ENCODE measurements around the gene RIT2. TPM values are rescaled to one million over a fixed set of nuclear protein-coding genes. Genes with fewer than 3 reads are reported as not detected.

Gene RIT2
- total RNA-seq, 1 donor from 2014 or later: not detected

DNA sequence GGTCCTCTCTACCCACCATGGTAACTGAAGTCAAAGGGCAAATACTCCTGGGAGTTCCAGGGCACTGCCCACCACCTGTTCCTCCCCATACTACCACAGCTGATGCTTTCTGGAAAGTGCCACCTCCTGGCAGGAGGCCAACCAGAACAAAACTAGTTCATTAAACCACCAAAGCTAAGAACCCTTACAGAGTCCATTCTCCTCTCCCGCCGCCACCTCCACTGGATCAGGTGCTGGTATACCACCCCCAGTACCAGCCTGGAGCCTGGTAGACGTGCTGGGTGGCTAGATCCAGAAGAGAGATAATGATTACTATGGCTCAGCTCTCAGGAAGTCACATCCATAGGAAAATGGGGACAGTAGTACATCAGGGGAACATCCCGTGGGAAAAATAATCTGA is 300.9 kb downstream of the RIT2 start:
- Histone ChIP-seq H4K20me1 (ENCODE audit: low read depth) (no peaks in the 10 kb centered on the region), H3K9me3 (ENCODE audit: low read depth) (no peaks in the 10 kb centered on the region), H3K9ac (no peak overlapping the region), H3K36me3 (no peaks in the 10 kb centered on the region), H3F3A (ENCODE audit: low read depth) (no peaks in the 10 kb centered on the region), H3K27me3 (no peaks in the 10 kb centered on the region), H2AFZ (replicated peaks) (no peak overlapping the region), H3K4me3 (no peak overlapping the region), H3K4me1 (peaks cover 12% of the 10 kb centered on the region), H3K27ac (no peak overlapping the region), H3K4me2 (no peak overlapping the region), H3K79me2 (ENCODE audit: low read depth) (no peaks in the 10 kb centered on the region)
- H3K27me3 Mint-ChIP-seq (ENCODE audit: insufficient read depth, low read depth): peaks cover 2% of the 10 kb centered on the region
- TF ChIP-seq EZH2 (IDR thresholded peaks at IDR 0.05) (no peak), EZH2phosphoT487 (IDR thresholded peaks at IDR 0.05) (no peak)
- TF ChIP-seq, protein P1, sequence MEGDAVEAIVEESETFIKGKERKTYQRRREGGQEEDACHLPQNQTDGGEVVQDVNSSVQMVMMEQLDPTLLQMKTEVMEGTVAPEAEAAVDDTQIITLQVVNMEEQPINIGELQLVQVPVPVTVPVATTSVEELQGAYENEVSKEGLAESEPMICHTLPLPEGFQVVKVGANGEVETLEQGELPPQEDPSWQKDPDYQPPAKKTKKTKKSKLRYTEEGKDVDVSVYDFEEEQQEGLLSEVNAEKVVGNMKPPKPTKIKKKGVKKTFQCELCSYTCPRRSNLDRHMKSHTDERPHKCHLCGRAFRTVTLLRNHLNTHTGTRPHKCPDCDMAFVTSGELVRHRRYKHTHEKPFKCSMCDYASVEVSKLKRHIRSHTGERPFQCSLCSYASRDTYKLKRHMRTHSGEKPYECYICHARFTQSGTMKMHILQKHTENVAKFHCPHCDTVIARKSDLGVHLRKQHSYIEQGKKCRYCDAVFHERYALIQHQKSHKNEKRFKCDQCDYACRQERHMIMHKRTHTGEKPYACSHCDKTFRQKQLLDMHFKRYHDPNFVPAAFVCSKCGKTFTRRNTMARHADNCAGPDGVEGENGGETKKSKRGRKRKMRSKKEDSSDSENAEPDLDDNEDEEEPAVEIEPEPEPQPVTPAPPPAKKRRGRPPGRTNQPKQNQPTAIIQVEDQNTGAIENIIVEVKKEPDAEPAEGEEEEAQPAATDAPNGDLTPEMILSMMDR (IDR thresholded peaks at IDR 0.05): no peak
- H3K4me3 Mint-ChIP-seq: no peak overlapping the region
- no peaks in the 10 kb centered on the region for H3K36me3 Mint-ChIP-seq
- H3K4me1 Mint-ChIP-seq: peaks cover 8% of the 10 kb centered on the region
- H3K9me3 Mint-ChIP-seq: no peaks in the 10 kb centered on the region
- no peak overlapping the region for H3K27ac Mint-ChIP-seq
- DNase-seq (ENCODE audit: low spot score): no peak

GRCh38 chr18:42814184-42814583 is 301.3 kb downstream of the RIT2 start:
- Mint-ChIP-seq H3K36me3 (no peaks in the 10 kb centered on the region), H3K9me3 (no peaks in the 10 kb centered on the region), H3K4me1 (peaks cover 11% of the 10 kb centered on the region), H3K4me3 (no peak overlapping the region), H3K27me3 (ENCODE audit: insufficient read depth, low read depth) (peaks cover 2% of the 10 kb centered on the region), H3K27ac (no peak overlapping the region)
- H3K4me3 ChIP-seq: no peak overlapping the region
- no peaks in the 10 kb centered on the region for H3K36me3 ChIP-seq
- no peak overlapping the region for H3K9ac ChIP-seq
- H3F3A ChIP-seq (ENCODE audit: low read depth): no peaks in the 10 kb centered on the region
- no peaks in the 10 kb centered on the region for H3K79me2 ChIP-seq (ENCODE audit: low read depth)
- H3K27me3 ChIP-seq: no peaks in the 10 kb centered on the region
- no peak overlapping the region for H2AFZ ChIP-seq (replicated peaks)
- TF ChIP-seq EZH2phosphoT487 (IDR thresholded peaks at IDR 0.05) (no peak), EZH2 (IDR thresholded peaks at IDR 0.05) (no peak)
- TF ChIP-seq, protein P1 (IDR thresholded peaks at IDR 0.05): no peak
- H4K20me1 ChIP-seq (ENCODE audit: low read depth): no peaks in the 10 kb centered on the region
- H3K4me1 ChIP-seq: peaks cover 14% of the 10 kb centered on the region
- H3K9me3 ChIP-seq (ENCODE audit: low read depth): no peaks in the 10 kb centered on the region
- no peak overlapping the region for H3K27ac ChIP-seq
- no peak for DNase-seq (ENCODE audit: low spot score)
- H3K4me2 ChIP-seq: no peak overlapping the region

- Mint-ChIP-seq H3K27ac (no peak overlapping the region), H3K9me3 (no peaks in the 10 kb centered on the region), H3K36me3 (no peaks in the 10 kb centered on the region), H3K4me3 (no peak overlapping the region), H3K4me1 (peaks cover 18% of the 10 kb centered on the region), H3K27me3 (ENCODE audit: insufficient read depth, low read depth) (peaks cover 2% of the 10 kb centered on the region)
- Histone ChIP-seq H3K36me3 (no peaks in the 10 kb centered on the region), H3K4me2 (no peak overlapping the region), H3K9me3 (ENCODE audit: low read depth) (no peaks in the 10 kb centered on the region), H3K27me3 (no peaks in the 10 kb centered on the region), H3K27ac (no peak overlapping the region), H2AFZ (replicated peaks) (no peak overlapping the region), H3K4me3 (no peak overlapping the region), H3K4me1 (peaks cover 21% of the 10 kb centered on the region), H3K79me2 (ENCODE audit: low read depth) (no peaks in the 10 kb centered on the region), H3K9ac (no peak overlapping the region), H3F3A (ENCODE audit: low read depth) (no peaks in the 10 kb centered on the region), H4K20me1 (ENCODE audit: low read depth) (no peaks in the 10 kb centered on the region)
- no peak for DNase-seq (ENCODE audit: low spot score)
- TF ChIP-seq EZH2 (IDR thresholded peaks at IDR 0.05): no peak
- TF ChIP-seq, protein P1 (IDR thresholded peaks at IDR 0.05): no peak
These were observed 301.9 kb downstream of the RIT2 start for GRCh38 chr18:42813570-42813969.
